Activated CD8-positive, alpha-beta memory T cell treated with anti-CD3 and anti-CD28 coated beads for 36 hours (primary cell): Measurements from ENCODE around the gene GNG4. TPM values are rescaled to one million over a fixed set of nuclear protein-coding genes. Genes with fewer than 3 reads are reported as not detected.

ENCODE experiments used
- CTCF ChIA-PET: fragments of 350-600 bp; sonication (Branson Sonifier 250); formaldehyde crosslinking; loops from one replicate; lab custom pipeline; 2021; ENCODE audit warnings: antibody characterized with exemption; lab: Charles Lee
- POLR2A ChIA-PET: fragments of 350-600 bp; sonication (Branson Sonifier 250); formaldehyde crosslinking; loops from one replicate; lab custom pipeline; 2021; ENCODE audit warnings: antibody characterized with exemption; lab: Charles Lee
- total RNA-seq, 2 experiments: library from RNA; stranded (reverse); gene quantifications; one replicate each; pipeline ENCODE4 v1.2.3, GENCODE V29; 2021

GNG4 gene
- 1 to 10 TPM; 4.5 to 6.8 TPM for total RNA-seq

- ChIA-PET CTCF (no interaction called here), POLR2A (interaction anchor here (0.6 kb wide), 1 partner anchor 64 kb away, joined by 3 read pairs; no protein-coding TSS in a partner anchor)
Observed at GRCh38 chr1:235649368-235650163, at the start of gene GNG4. GNG4 (minus strand) TSS chr1:235649784; CDS start chr1:235583838, 65,946 bp downstream.

DNA sequence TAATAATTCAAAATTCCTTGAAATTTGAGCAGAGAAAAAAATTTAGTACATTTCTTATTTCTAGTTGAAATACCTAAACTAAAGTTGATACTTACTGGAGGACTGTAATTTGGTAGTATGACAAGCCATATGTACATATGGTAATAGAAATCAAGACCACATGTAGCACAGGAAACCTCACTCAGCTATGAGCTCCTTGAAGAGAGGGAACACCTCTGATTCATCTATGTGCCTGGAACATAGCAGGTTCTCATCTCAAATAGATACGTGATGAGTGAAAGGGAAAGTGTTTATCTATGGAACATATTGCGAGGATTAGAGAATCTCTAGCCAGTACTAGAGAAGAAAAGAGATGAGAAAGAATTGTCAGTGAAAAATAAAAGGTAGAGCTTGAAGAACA, 47.9 kb upstream of the GNG4 start:
- ChIA-PET CTCF (interaction anchor here (0.5 to 1.0 kb wide), 2 partner anchors 66 to 274 kb away, joined by 3 read pairs; no protein-coding TSS in a partner anchor), POLR2A (no interaction called here)

- ChIA-PET CTCF (no interaction called here), POLR2A (no interaction called here)
Observed at GRCh38 chr1:235689356-235689755, 39.8 kb upstream of the GNG4 start.

DNA sequence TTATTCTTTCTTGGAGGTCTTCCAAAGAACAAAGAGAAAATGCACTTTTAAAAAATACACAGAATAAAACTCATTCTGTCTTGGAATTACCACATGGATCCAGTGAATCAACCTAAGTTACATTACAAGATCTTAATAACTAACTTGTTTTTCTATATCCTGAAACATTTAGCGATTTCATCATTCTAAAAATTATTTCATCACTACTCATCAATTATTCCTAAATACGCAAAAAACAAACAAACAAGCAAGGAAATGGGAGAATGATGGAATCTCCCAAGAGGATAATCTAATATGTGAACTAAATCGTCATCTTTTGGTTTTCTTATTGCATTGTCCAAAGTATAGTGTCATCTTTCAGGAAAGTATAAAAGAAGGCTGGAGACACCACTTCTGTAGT, 38.5 kb upstream of the GNG4 start:
- ChIA-PET POLR2A (no interaction called here), CTCF (no interaction called here)

DNA sequence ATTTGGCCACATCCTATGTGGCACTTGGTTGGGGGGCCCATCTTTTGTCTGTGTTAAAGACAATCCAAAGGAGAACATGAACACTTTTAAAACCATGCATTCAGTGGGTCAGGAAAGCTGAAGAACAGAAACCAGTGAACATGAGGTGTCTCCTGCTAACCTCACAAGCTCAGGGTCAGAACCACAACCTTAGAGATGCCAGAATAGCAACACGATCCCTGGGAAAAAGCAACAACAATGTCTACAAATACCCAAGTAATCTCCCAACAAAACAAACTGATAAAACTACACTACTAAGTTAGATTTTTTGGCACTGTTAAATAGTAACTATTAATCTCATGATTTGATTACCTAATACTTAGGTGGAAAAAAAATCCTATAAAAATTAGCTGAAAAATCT, 34.1 kb upstream of the GNG4 start:
- ChIA-PET CTCF (no interaction called here), POLR2A (no interaction called here)

DNA sequence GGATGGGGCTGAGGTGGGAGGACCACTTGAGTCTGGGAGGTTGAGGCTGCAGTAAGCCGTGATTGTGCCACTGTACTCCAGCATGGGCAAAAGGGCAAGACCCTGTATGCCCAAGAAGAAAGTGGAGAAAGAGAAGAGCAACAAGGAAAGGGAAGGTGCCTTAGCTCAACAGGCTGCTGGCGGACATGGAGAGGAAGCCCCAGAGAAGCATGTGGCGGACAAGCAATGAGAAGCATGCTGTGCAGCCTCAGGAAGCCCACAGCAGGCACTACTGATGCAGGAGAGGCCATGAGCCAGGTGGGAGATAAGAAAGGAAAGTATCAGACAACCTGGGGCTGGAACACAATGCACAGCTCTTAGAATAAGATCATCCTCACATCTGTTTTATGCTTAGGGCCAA, 32.6 kb upstream of the GNG4 start:
- POLR2A ChIA-PET: no interaction called here
- CTCF ChIA-PET: no interaction called here

DNA sequence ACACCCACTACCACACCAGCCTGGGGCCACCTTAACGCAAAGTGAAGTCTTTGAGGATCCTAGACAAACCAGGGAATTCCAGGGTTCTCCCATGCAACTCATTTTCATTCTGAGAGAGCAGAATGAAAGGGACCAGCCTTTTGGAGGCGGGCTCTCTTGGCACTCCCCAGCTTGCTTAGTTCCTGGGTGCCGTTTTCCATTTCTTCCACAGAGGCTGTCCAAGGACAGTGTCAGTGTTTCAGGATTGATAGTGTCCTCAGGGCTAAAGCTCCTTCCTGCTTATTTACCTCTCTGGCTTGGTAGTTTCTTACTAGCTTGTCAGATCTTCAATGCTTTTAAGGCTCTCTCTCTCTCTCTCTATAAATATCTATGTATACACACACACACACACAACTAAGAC, 30.1 kb upstream of the GNG4 start:
- ChIA-PET POLR2A (no interaction called here), CTCF (no interaction called here)

- ChIA-PET POLR2A (interaction anchor here (0.6 kb wide), 1 partner anchor 13 kb away, joined by 3 read pairs; no protein-coding TSS in a partner anchor), CTCF (interaction anchor here (1.3 kb wide), 1 partner anchor 79 kb away, joined by 3 read pairs; no protein-coding TSS in a partner anchor)
Observed at GRCh38 chr1:235679005-235679404, 29.4 kb upstream of the GNG4 start.

DNA sequence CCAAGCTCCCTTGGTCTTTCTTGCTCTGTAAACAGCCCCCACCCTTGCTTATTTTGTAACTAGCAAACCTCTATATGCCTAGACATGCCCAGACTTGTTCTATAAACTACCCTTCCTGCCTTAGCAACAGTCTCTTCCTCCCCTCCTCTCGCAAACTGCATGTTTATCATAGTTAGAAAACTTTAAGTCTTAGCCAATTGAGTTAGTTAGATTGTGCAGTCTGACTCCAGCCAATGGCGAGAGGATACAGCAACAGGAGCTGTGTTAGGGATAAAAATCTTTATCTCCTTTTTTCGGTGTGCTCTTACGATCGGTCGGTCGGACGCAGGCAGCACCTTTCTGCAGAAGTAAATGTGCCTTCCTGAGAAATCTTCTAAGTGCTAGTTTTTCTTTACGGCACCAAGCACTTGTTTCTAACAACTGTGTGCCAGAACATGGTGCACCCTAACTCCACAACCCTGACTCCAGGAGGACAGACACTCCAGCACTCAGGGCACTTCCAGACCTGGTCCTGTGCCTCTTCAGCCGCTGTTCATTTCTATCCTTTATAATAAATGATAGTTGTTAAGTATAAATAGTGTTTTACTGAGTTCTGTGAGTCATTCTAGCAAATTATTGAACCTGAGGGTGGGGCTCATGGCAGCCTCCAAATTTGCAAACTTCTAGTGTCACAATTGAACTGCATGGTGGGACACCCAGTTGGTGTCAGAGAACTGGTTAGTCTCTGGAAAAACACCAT, 25.7 kb upstream of the GNG4 start:
- ChIA-PET CTCF (interaction anchor here (1.2 kb wide), 1 partner anchor 289 kb away, joined by 3 read pairs; no protein-coding TSS in a partner anchor), POLR2A (no interaction called here)

DNA sequence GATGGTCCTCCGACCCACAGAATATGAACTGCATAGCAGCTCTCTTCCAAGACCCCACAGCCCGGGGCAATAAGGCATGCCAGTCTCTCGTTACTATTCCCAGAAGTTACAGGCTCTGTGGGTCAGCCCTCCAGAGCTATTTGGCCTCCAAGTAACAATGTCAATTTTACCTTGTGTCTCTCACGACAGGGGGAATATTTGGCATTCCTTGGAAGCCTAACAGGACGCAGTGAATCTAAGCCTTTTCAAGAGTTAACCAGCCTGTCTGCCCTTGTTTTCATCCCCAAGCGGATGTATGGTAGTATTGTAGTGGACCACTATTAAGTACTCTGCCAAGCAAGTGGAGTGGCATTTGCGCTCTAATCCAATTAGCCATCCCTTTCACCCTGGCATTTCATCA, 24.4 kb upstream of the GNG4 start:
- CTCF ChIA-PET: interaction anchor here (0.7 kb wide), 1 partner anchor 681 kb away, joined by 3 read pairs; no protein-coding TSS in a partner anchor
- POLR2A ChIA-PET: no interaction called here

DNA sequence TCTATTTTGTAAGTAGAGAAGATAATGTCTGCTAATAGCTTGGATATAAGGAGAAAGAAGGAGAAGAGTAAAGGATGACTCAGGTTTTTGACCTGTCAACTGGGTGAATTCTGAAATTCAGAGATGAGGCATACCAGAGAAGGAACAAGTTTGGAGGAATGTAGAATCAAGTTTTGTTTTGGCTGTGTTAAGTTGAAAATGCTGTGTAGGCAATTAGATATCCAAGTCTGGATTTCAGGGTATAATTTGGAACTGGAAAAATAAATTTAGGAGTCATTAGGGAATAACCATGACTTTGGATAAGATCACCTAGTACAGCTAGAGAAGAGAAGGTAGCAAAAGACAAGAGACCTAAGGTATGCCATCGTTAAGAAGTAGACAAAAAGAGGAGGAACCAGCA, 22.4 kb upstream of the GNG4 start:
- POLR2A ChIA-PET: no interaction called here
- CTCF ChIA-PET: no interaction called here

- ChIA-PET CTCF (interaction anchor here (1.3 kb wide), 1 partner anchor 69 kb away, joined by 3 read pairs; no protein-coding TSS in a partner anchor), POLR2A (no interaction called here)
Observed at GRCh38 chr1:235670157-235670776, 20.7 kb upstream of the GNG4 start.

DNA sequence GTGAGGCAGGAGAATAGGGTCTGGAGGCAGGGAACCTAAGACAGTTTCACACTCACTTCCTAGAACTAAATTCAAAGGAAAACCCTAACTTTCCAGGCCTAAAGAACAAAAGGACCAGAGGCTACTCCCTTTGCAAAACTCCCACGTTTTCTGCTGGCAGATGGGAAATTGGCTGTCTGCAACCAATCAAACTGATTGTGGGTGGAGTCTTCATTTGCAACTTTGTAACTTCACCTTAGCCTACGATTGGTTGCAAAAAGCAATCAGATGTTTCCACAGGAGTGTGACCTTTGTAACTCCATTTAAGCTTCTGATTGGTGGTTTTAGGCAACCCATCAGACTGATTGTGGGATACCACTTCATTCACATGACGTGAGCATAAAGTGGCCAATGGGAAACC, 19.7 kb upstream of the GNG4 start:
- ChIA-PET CTCF (interaction anchor here (1.3 kb wide), 1 partner anchor 68 kb away, joined by 3 read pairs; no protein-coding TSS in a partner anchor), POLR2A (no interaction called here)

DNA sequence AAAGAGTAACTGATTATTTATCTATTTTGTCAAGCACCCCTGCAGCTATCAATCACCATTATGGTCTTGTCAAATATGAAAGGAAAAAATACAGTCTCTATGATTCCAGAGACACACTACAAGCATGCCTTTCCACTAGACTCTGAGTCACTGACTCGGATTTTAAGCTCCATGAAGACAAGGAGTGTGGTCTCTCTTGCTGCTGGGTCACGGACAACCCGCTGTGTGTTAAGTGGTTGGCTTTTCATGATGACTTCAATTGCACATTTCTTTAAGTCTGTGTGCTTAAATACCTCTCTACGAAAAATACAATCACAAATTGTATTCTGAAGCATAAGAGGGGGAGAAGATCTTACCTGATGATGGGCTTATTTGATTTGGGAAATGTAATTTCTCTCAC, 14.0 kb upstream of the GNG4 start:
- POLR2A ChIA-PET: no interaction called here
- CTCF ChIA-PET: no interaction called here

DNA sequence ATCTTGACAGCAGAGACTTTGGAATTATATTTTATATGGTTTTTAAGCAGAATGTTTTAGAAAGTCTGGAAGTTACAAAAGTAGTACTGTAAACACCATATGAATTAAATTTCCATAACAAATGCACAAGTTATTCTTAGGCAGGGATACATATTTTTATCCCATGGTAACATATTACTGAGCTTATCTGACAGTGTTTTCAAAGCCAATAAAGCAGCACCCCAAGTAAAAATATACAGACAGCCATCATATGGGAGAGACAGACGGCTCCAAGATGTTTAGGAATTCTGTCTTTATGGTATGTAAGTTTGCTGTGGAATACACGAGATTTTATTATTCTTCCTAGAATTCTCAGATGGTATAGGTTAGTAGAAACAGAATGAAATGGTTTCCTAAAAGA, 12.0 kb upstream of the GNG4 start:
- ChIA-PET CTCF (no interaction called here), POLR2A (no interaction called here)

DNA sequence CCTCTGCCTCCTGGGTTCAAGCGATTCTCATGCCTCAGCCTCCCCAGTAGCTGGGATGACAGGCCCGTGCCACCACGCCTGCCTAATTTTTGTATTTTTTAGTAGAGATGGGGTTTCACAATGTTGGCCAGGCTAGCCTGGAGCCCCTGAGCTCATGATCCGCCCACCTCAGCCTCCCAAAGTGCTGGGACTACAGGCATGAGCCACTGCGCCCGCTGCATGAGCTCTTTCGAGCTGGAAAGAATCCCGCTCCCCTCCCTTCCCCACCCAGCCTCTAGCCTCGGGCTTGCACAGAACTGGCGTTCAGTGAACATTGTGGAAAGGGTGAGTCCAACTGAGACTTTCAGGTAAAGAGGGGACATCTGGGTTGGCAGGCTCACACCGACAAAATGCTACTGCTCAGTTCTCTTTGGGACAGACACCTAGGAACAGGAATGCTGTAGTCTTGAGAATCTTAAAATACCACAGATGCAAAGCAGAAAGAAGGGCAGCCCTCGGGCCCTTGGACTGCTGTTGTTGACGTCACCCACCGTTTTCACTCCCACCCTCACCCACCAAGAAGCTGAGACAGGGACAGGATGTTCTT, 9.7 kb upstream of the GNG4 start:
- ChIA-PET POLR2A (interaction anchor here (0.7 kb wide), 2 partner anchors 17 to 59 kb away, joined by 4 to 5 read pairs; no protein-coding TSS in a partner anchor), CTCF (no interaction called here)

DNA sequence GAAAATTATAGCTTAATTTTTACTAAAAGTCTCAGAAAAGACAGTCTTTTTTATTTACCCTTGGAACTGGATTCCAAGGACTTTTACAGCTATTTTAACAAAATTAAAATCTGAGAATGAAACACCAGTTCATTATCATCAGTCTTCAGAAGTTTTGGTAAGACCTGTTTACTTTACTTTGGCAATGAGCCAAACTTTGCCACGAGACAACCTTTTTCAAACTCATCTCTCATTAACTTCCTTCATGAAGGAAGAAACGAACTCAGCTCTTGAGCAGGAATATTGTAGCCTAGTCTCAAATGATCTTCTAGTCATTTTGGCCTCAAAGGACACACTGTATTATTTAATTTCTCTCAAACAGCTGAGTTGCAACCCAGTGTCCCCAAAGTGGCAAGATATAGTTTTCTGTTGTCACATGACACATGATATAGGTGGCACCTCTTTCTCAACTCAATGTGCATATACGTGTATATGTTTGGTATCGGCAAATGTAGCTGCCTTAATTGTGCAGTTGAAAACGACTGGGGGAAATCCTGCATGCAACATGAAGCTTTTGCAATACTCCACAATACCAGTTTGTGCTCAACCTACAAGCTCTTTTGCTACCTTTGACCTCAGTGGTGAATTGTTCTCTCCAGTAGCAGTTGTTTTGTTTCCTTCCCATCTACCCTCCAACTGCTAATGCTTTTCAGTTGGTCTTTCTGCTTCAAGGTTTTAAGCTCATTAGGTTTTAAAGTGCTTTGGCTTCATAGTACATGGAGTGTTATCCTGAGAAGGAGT, 8.4 kb upstream of the GNG4 start:
- CTCF ChIA-PET: interaction anchor here (0.6 kb wide), 2 partner anchors 73 to 520 kb away, joined by 3 to 4 read pairs; no protein-coding TSS in a partner anchor
- POLR2A ChIA-PET: no interaction called here

DNA sequence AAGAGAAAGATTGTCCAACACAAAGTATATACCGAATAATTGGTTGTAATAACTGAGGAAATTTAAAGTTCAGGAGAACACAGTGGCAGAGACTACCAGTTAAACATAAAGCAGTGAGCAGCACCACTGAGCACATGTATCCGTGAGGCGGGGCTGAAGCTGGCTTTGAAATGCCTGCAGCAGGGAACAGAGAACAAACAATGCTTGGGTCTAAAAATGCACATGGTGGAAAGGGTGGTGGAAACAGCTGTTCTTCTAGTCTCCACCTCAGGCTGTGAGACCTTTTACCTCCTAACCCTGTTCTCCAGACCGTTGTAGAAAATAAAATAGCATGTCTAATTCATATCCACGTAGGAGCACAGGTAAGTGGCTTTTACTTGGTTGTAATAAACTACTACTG, 7.7 kb upstream of the GNG4 start:
- CTCF ChIA-PET: interaction anchor here (0.6 kb wide), 1 partner anchor 521 kb away, joined by 3 read pairs; no protein-coding TSS in a partner anchor
- POLR2A ChIA-PET: no interaction called here

DNA sequence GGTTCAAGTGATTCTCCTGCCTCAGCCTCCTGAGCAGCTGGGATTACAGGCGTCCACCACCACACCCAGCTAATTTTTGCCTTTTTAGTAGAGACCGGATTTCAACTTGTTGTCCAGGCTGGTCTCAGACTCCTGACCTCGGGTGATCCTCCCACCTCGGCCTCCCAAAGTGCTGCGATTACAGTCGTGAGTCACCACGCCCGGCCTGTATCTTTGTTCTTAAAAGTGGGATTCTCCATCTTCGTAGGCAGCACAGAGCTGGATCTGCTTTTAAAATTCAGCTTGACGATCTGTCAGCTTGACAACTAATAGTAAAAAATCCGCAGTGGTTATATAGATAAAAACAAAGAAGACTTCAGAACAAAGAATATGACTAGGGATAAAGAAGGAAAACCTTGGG, 2.8 kb upstream of the GNG4 start:
- CTCF ChIA-PET: no interaction called here
- POLR2A ChIA-PET: no interaction called here
